ENCODE results near the gene CDK1.

CDK1 gene

DNA sequence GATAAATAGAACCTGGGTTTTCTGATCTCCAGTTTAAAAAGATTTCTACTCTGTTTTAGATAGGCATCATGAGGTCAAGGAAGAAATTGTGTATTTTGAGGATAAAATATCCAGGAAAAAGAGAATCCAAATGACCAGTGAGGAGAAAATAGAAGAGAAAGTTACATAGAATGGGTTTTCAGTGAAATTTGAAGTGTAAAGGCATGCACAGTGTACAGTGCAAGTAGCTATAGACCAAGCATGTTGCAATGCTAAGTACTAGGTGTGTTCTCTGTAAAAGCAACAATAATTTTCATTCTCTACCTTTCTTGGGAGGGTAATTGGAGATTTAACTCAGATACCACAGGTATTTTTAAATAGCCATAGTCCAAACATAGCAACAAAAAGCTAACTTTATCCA lies 22.6 kb downstream of the CDK1 start:
- peaks cover 43% of the 10 kb centered on the region for H3F3A ChIP-seq (ENCODE audit: insufficient read depth)
- no peak overlapping the region for H3K4me3 ChIP-seq (ENCODE audit: insufficient read depth, low read length, poor library complexity, severe bottlenecking)
- H3K9me3 ChIP-seq (ENCODE audit: insufficient read depth, low read length), result no peaks in the 10 kb centered on the region
- no peak overlapping the region for H3K4me2 ChIP-seq (ENCODE audit: low read depth, low read length, poor library complexity, severe bottlenecking)
- no peak overlapping the region for H3K27ac ChIP-seq (ENCODE audit: low read depth, low read length)
- H3K9me2 ChIP-seq (replicated peaks; ENCODE audit: insufficient read depth, low read length), result no peaks in the 10 kb centered on the region
- H3K79me2 ChIP-seq (ENCODE audit: insufficient read depth, low read length), result no peaks in the 10 kb centered on the region
- no peak overlapping the region for H2AFZ ChIP-seq (ENCODE audit: low read depth, low read length, severe bottlenecking)
- TF ChIP-seq CTCF (IDR thresholded peaks at IDR 0.05; ENCODE audit: insufficient read depth, low read length, poor library complexity, severe bottlenecking), result no peak
- TF ChIP-seq EZH2phosphoT487 (conservative IDR thresholded peaks at IDR 0.05; ENCODE audit: low read length), result no peak
- H4K20me1 ChIP-seq (ENCODE audit: low read depth, low read length), result no peaks in the 10 kb centered on the region
- no peaks in the 10 kb centered on the region for H3K27me3 ChIP-seq (ENCODE audit: low read length)
- H3K36me3 ChIP-seq (ENCODE audit: low read length), result peaks cover 4% of the 10 kb centered on the region; the same call in 1 of the 2 replicates
- no peak overlapping the region for H3K9ac ChIP-seq (ENCODE audit: low read length)

DNA sequence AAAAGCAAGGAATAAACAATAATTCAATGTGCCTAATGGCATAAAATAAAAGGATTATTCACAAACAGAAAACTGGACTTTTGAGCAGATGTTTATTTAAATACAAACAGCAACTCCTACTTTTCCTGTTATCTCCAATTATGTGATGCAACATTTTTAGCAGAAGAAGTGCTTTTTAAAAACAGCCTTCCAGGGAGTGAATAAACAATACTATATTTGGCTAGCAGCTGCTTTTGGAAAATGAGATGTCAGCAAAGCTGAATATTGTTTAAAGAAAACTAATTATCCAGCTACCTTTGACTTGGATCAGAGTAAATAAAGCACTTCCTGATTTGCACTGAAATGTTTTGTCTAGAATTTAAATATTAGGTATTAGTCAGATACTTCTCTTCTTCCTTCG lies 23.2 kb downstream of the CDK1 start:
- Histone ChIP-seq H3K9ac (ENCODE audit: low read length) (no peak overlapping the region), H3K9me2 (replicated peaks; ENCODE audit: insufficient read depth, low read length) (no peaks in the 10 kb centered on the region), H3K4me2 (ENCODE audit: low read depth, low read length, poor library complexity, severe bottlenecking) (no peak overlapping the region), H3K27ac (ENCODE audit: low read depth, low read length) (no peak overlapping the region), H3K79me2 (ENCODE audit: insufficient read depth, low read length) (no peaks in the 10 kb centered on the region), H2AFZ (ENCODE audit: low read depth, low read length, severe bottlenecking) (no peak overlapping the region), H3K4me3 (ENCODE audit: insufficient read depth, low read length, poor library complexity, severe bottlenecking) (no peak overlapping the region), H3F3A (ENCODE audit: insufficient read depth) (peaks cover 37% of the 10 kb centered on the region), H3K36me3 (ENCODE audit: low read length) (0 out of 2 replicates have a peak, but pooled peaks cover 3% of the 10 kb centered on the region), H4K20me1 (ENCODE audit: low read depth, low read length) (no peaks in the 10 kb centered on the region), H3K9me3 (ENCODE audit: insufficient read depth, low read length) (no peaks in the 10 kb centered on the region), H3K27me3 (ENCODE audit: low read length) (no peaks in the 10 kb centered on the region)
- TF ChIP-seq EZH2phosphoT487 (conservative IDR thresholded peaks at IDR 0.05; ENCODE audit: low read length) (no peak), CTCF (IDR thresholded peaks at IDR 0.05; ENCODE audit: insufficient read depth, low read length, poor library complexity, severe bottlenecking) (no peak)

GRCh38 chr10:60803433-60803832 lies 25.2 kb downstream of the CDK1 start:
- H3K27me3 ChIP-seq (ENCODE audit: low read length), result no peaks in the 10 kb centered on the region
- H4K20me1 ChIP-seq (ENCODE audit: low read depth, low read length), result no peaks in the 10 kb centered on the region
- H3K9me3 ChIP-seq (ENCODE audit: insufficient read depth, low read length), result no peaks in the 10 kb centered on the region
- peaks cover 23% of the 10 kb centered on the region for H3F3A ChIP-seq (ENCODE audit: insufficient read depth)
- no peak overlapping the region for H3K27ac ChIP-seq (ENCODE audit: low read depth, low read length)
- H3K4me2 ChIP-seq (ENCODE audit: low read depth, low read length, poor library complexity, severe bottlenecking), result no peak overlapping the region
- no peak overlapping the region for H3K9ac ChIP-seq (ENCODE audit: low read length)
- no peaks in the 10 kb centered on the region for H3K9me2 ChIP-seq (replicated peaks; ENCODE audit: insufficient read depth, low read length)
- TF ChIP-seq EZH2phosphoT487 (conservative IDR thresholded peaks at IDR 0.05; ENCODE audit: low read length), result no peak
- no peak for TF ChIP-seq CTCF (IDR thresholded peaks at IDR 0.05; ENCODE audit: insufficient read depth, low read length, poor library complexity, severe bottlenecking)
- H3K4me3 ChIP-seq (ENCODE audit: insufficient read depth, low read length, poor library complexity, severe bottlenecking), result no peak overlapping the region
- no peaks in the 10 kb centered on the region for H3K79me2 ChIP-seq (ENCODE audit: insufficient read depth, low read length)
- H3K36me3 ChIP-seq (ENCODE audit: low read length), result no peaks in the 10 kb centered on the region
- H2AFZ ChIP-seq (ENCODE audit: low read depth, low read length, severe bottlenecking), result no peak overlapping the region

Data from SU-DHL-6 (cell line).